ENCODE measurements around the gene ANKDD1B.

- no peak for TF ChIP-seq CTCF (IDR thresholded peaks at IDR 0.05; ENCODE audit: insufficient read depth, low read length, poor library complexity, severe bottlenecking)
- TF ChIP-seq EZH2phosphoT487 (conservative IDR thresholded peaks at IDR 0.05; ENCODE audit: low read length): no peak
These were observed 22.6 kb upstream of the ANKDD1B start for GRCh38 chr5:75588666-75589065.

All from SU-DHL-6 (cell line).